ENCODE measurements around the gene NFASC. TPM values are rescaled to one million over a fixed set of nuclear protein-coding genes. Genes with fewer than 3 reads are reported as not detected.

NFASC gene
- total and polyA plus RNA-seq, 9 of the 15 experiments (the other 6 are each of a cell fraction or from before 2014, with no cell fraction given), result 0.03 to 0.16 (median 0.06) TPM; not detected in 6

- FAIRE-seq, result no peak
- DNase-seq (ENCODE audit: extremely low read depth in 1 of 4, low spot score in 3 of 4), result no peak
- Histone ChIP-seq H3K4me3 (no peak overlapping the region), H2AFZ (ENCODE audit: low read depth, low read length) (no peak overlapping the region), H3K27me3 (ENCODE audit: control insufficient read depth in 2 of 2, insufficient read depth in 2 of 2, low read length in 2 of 2) (peaks cover 48 to 76% of the 10 kb centered on the region in 2 experiments), H3K36me3 (ENCODE audit: control insufficient read depth, insufficient read depth, low read length) (no peaks in the 10 kb centered on the region), H3K27ac (ENCODE audit: extremely low read depth, low read depth, low read length) (no peak overlapping the region), H3K9ac (ENCODE audit: insufficient read depth in 1 of 2, low read depth in 2 of 2, low read length in 2 of 2) (no peak overlapping the region), H4K20me1 (replicated peaks; ENCODE audit: control insufficient read depth, insufficient read depth, low read length) (peaks cover 20% of the 10 kb centered on the region; the same call in 1 of the 2 replicates), H3K4me1 (replicated peaks in 1 of 2; ENCODE audit: control insufficient read depth in 2 of 2, insufficient read depth in 2 of 2, low read length in 2 of 2) (peaks cover 7 to 12% of the 10 kb centered on the region in 2 experiments; a peak in 1 of 5 replicates), H3K4me2 (ENCODE audit: insufficient read depth, low read length) (no peak overlapping the region), H3K9me1 (ENCODE audit: control insufficient read depth, insufficient read depth, low read length) (no peaks in the 10 kb centered on the region), H3K9me3 (replicated peaks; ENCODE audit: control insufficient read depth, insufficient read depth, low read depth, low read length) (no peaks in the 10 kb centered on the region), H3K79me2 (ENCODE audit: control insufficient read depth, insufficient read depth, low read length) (no peaks in the 10 kb centered on the region)
- in situ Hi-C loops (cut with MboI) (no loop called here), intact Hi-C loops (cut with micrococcal nuclease) (no loop called here)
- no peak for TF ChIP-seq KDM1A (IDR thresholded peaks at IDR 0.05)
- TF ChIP-seq ZFP36 (IDR thresholded peaks at IDR 0.05; ENCODE audit: low read depth, low read length, partially characterized antibody), result no peak
- no peak for TF ChIP-seq IFI16 (CRISPR knock-in tag; IDR thresholded peaks at IDR 0.05)
- no peak for TF ChIP-seq E2F3 (CRISPR knock-in tag; IDR thresholded peaks at IDR 0.05)
- no peak for TF ChIP-seq CHD2 (IDR thresholded peaks at IDR 0.05; ENCODE audit: low read depth, low read length)
- no peak for TF ChIP-seq YY1 (IDR thresholded peaks at IDR 0.05; ENCODE audit: borderline replicate concordance in 1 of 3, control insufficient read depth in 1 of 3, extremely low read depth in 1 of 3, insufficient read depth in 3 of 3, insufficient read length in 1 of 3, insufficient replicate concordance in 2 of 3, low read depth in 1 of 3, low read length in 2 of 3)
- no peak for TF ChIP-seq ZNF274 (IDR thresholded peaks at IDR 0.05; ENCODE audit: borderline replicate concordance, low read depth, low read length)
- no peak for TF ChIP-seq PHB2 (IDR thresholded peaks at IDR 0.05; ENCODE audit: low read depth)
- TF ChIP-seq KLF16 (IDR thresholded peaks at IDR 0.05), result no peak
- TF ChIP-seq MAFG (tag; conservative IDR thresholded peaks at IDR 0.05), result no peak
- TF ChIP-seq RB1 (IDR thresholded peaks at IDR 0.05; ENCODE audit: low read depth), result no peak
- TF ChIP-seq SIRT6 (IDR thresholded peaks at IDR 0.05; ENCODE audit: low read depth, low read length), result no peak
- no peak for TF ChIP-seq SMARCC2 (IDR thresholded peaks at IDR 0.05; ENCODE audit: low read depth)
- TF ChIP-seq COPS2 (conservative IDR thresholded peaks at IDR 0.05), result no peak
- TF ChIP-seq POLR2AphosphoS2 (IDR thresholded peaks at IDR 0.05; ENCODE audit: low read length), result no peak
- TF ChIP-seq GATAD2A (IDR thresholded peaks at IDR 0.05), result no peak
- no peak for TF ChIP-seq RCOR1 (IDR thresholded peaks at IDR 0.05; ENCODE audit: borderline replicate concordance in 1 of 2, low read depth in 2 of 2, low read length in 2 of 2)
- TF ChIP-seq BHLHE40 (IDR thresholded peaks at IDR 0.05; ENCODE audit: low read length), result no peak
- no peak for TF ChIP-seq HNRNPK (IDR thresholded peaks at IDR 0.05; ENCODE audit: low read depth, low read length, poor library complexity, severe bottlenecking)
- 5% methylated on average over 9 of the region's 9 CpGs for WGBS (ENCODE audit: insufficient coverage, low coverage, missing lambda C conversion rate)
- POLR2A ChIA-PET, result interaction anchor here (0.6 to 1.7 kb wide), 6 partner anchors 10 to 1530 kb away, joined by 3 to 7 read pairs (median 3); partner anchors contain the start of gene TMEM81
- CTCF ChIA-PET (ENCODE audit: low intra/inter-chr PET ratio), result no interaction called here
- no TSS peak for BruUV-seq (replicated peaks)
- ATAC-seq, result no peak
Measured at GRCh38 chr1:205072286-205072685, 201.6 kb downstream of the NFASC start.

Measured in K562 (cell line).